GM18951 (cell line): ENCODE measurements around the gene SIL1.

ENCODE experiments used
- POLR2A ChIP-seq: IDR thresholded peaks from 4 replicates; pipeline ENCODE4 v1.6.1; 2011; ENCODE audit warnings: mild to moderate bottlenecking; ENCODE audit not compliant: insufficient read length, insufficient read depth; ENCODE audit errors: extremely low read depth
- in situ Hi-C: fragments of 300-500 bp; cut with MboI; formaldehyde crosslinking; loops from one replicate; pipeline ENCODE4 v1.12.0; 2022; ENCODE audit warnings: low sequenced_read_pairs, mixed read lengths, inconsistent platforms; ENCODE audit not compliant: unreplicated experiment

The SIL1 gene

DNA sequence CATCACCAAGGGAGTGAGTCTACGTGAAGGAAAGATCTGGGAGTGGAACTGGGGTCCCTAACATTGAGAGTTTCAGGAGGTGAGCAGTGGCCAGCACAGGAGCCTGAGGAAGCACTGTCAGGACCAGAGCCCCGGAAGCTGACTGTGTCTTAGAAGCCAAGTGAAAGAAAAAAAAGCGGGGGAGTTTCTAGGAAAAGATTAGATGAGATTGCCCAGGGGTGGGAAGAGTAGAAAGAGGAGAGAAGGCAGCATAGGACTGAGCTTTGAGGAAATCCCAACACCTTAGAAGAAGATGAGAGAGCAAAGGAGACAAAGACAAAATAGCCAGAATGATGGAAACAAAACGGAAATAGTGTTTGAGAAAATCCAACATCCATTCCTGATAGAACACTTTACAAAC lies 286.1 kb downstream of the SIL1 start:
- in situ Hi-C loops: no loop called here

DNA sequence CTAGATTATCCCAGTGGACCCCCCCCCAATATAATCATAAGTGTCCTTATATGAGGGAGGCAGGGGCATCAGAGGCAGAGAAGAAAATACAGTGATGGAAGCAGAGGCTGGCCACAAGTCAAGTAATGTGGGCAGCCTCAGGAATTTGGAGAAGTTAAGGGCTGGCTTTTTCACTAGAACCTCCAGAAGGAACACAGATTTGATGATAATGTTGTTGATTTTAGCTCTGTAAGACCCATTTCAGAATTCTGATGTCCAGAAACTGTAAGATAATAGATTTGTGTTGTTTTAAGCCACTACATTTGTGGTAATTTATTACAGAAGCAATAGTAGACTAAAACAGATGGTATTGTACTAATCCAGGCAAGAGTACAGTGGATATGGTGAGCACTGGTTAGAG lies 286.7 kb downstream of the SIL1 start:
- TF ChIP-seq POLR2A: no peak
- in situ Hi-C loops: no loop called here

More for the DNA sequence above, 286.1 kb downstream of the SIL1 start:
- TF ChIP-seq POLR2A: no peak

- TF ChIP-seq POLR2A: no peak
- in situ Hi-C loops: no loop called here
Observed at GRCh38 chr5:138910546-138911185, 287.5 kb downstream of the SIL1 start.

- no peak for TF ChIP-seq POLR2A
- in situ Hi-C loops: no loop called here
Observed at GRCh38 chr5:138909734-138910133, 288.4 kb downstream of the SIL1 start.

DNA sequence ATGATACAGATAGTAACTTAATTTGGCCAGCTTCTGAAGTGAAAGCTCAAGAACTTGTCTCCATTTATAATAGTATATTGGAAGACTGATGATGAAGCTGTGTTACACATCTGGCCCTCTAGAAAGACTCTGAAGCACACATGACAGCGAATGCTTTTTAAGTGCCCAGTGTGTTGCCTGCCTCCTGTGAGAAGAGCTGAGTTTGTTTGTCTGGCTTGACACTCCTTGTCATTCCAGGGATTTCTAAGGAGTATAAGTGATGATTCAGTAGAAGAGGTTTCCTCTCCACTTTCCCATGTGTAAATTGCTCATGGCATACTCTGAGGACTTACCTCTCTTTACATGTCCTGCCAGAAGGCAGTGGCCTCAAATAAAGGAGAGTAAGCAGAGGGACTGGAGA lies 292.6 kb downstream of the SIL1 start:
- in situ Hi-C loops: no loop called here
- TF ChIP-seq POLR2A: no peak

DNA sequence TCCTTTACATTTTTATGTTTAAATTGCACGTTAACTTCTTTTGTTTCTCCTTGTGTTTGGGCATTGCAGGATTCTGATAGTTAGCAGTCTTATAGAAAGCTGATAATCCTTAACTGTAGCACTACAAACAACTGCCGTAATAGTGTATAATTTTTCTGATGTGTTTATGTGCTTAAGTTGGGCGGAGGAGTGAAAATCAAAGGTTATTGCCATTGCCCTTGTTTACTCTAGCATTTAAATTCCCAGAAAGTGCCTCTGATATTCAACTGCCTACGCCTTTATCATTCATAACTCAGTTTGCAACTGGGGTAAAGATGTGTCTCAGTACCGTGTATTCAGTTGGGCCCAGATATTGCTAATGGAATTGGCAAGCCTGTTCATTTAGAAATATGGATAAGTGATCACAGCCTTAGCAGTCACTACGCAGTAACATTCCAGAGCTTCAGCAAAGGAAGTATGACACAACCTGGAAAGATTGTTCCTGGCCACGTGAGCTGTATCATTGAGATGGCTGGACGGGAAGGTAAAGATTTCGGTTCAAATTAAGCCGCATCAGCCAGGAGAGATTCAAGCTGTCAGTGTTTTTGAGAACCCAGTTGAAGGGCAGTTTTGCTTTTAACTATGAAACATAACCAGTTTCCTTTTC lies 294.9 kb downstream of the SIL1 start:
- in situ Hi-C loops: no loop called here
- TF ChIP-seq POLR2A: no peak

GRCh38 chr5:138901716-138902115 lies 296.5 kb downstream of the SIL1 start:
- in situ Hi-C loops: no loop called here
- no peak for TF ChIP-seq POLR2A

GRCh38 chr5:138900281-138900965 lies 297.7 kb downstream of the SIL1 start:
- in situ Hi-C loops: no loop called here
- TF ChIP-seq POLR2A: no peak

GRCh38 chr5:138898742-138899141 lies 299.4 kb downstream of the SIL1 start:
- TF ChIP-seq POLR2A: no peak
- in situ Hi-C loops: no loop called here

GRCh38 chr5:138898299-138898698 lies 299.9 kb downstream of the SIL1 start:
- TF ChIP-seq POLR2A: no peak
- in situ Hi-C loops: no loop called here
